A673 (cell line): Measurements from ENCODE around the gene SLC26A11.

Experiments used
- EZH2 ChIP-seq: fragments of 200-600 bp; sonication (generic); IDR thresholded peaks from 2 replicates; pipeline ENCODE4 v1.6.1; 2017; ENCODE audit warnings: borderline replicate concordance, low read depth, mild to moderate bottlenecking, mixed read lengths, antibody characterized with exemption, low read length; ENCODE audit not compliant: poor library complexity, severe bottlenecking
- TF ChIP-seq, protein P1 (sequence below): fragments of 300-800, 200-600 bp; sonication (generic); conservative IDR thresholded peaks from 2 replicates; pipeline ENCODE4 v1.5.1; 2017; ENCODE audit warnings: low read depth, mild to moderate bottlenecking, antibody characterized with exemption, low read length, moderate library complexity, mixed read lengths

DNA sequence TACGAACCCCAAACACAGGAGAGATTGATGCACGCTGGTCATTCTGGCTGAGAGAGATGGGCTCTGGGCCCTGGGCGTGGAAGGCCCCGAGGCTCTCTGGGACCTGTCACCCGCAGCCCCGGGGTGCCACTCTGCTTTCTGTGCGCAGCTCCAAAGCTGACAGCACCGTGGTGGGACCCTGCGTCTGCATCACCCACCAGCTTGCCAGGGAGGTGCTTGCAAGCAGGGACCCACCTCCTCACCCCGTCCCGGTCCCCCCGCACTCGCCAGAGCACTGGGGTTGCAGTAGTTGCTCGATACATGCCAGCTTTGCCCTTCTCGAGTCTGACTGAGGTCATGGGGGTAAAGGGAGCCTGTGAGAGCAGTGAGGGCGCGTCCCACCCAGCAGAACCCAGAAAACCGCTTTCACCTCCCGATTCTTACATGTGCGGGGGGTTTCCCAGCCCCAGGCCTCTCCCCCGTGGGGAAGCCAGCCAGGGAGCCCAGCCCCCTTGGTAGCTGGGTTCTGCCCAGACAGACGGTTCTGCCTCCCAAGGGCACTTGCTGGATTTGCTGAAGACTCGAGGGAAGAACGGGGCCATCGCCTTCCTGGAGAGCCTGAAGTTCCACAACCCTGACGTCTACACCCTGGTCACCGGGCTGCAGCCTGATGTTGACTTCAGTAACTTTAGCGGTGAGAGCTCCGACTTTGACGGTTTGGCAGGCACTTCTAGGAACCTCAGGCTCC lies 37.9 kb upstream of the SLC26A11 start:
- TF ChIP-seq, protein P1, sequence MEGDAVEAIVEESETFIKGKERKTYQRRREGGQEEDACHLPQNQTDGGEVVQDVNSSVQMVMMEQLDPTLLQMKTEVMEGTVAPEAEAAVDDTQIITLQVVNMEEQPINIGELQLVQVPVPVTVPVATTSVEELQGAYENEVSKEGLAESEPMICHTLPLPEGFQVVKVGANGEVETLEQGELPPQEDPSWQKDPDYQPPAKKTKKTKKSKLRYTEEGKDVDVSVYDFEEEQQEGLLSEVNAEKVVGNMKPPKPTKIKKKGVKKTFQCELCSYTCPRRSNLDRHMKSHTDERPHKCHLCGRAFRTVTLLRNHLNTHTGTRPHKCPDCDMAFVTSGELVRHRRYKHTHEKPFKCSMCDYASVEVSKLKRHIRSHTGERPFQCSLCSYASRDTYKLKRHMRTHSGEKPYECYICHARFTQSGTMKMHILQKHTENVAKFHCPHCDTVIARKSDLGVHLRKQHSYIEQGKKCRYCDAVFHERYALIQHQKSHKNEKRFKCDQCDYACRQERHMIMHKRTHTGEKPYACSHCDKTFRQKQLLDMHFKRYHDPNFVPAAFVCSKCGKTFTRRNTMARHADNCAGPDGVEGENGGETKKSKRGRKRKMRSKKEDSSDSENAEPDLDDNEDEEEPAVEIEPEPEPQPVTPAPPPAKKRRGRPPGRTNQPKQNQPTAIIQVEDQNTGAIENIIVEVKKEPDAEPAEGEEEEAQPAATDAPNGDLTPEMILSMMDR = no peak
- TF ChIP-seq EZH2 = no peak
